ENCODE measurements around the gene CCDC178. TPM values are rescaled to one million over a fixed set of nuclear protein-coding genes. Genes with fewer than 3 reads are reported as not detected.

CCDC178 gene
- total RNA-seq, 2 experiments from 2014 or later: not detected

DNA sequence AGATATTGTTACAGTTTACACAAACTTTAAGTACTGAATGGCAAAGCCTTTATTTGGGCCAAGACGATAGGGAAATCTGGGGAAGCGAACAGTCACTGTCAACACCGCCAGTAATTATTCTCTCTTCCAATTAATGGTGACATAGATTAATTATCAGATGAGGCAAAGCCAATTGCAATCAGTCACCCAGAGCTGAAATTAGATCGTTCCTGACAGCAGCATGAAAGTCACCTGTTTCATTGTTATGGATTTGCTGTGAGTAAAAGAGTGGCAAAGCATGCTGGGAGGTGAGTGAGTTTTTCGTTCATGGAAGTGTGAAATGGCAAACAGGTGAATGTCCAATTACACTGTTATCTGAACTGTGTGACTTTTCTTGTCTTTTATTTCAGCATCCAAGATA is 502.9 kb downstream of the CCDC178 start:
- ChIA-PET CTCF (no interaction called here), POLR2A (no interaction called here)
- Mint-ChIP-seq H3K9me3 (peaks cover 7% of the 10 kb centered on the region), H3K27ac (no peak overlapping the region), H3K27me3 (no peaks in the 10 kb centered on the region), H3K4me1 (ENCODE audit: low read depth) (no peaks in the 10 kb centered on the region), H3K4me3 (no peak overlapping the region), H3K36me3 (ENCODE audit: low read depth) (no peaks in the 10 kb centered on the region)
- intact Hi-C loops (cut with micrococcal nuclease): loop anchor here (10.0 kb wide), 1 partner anchor 223 kb away; no protein-coding TSS in a partner anchor
- no peak for DNase-seq
- no peak for ATAC-seq
- TF ChIP-seq CTCF (IDR thresholded peaks at IDR 0.05): no peak

GRCh38 chr18:32937066-32937465 is 503.5 kb downstream of the CCDC178 start:
- no peak for TF ChIP-seq CTCF (IDR thresholded peaks at IDR 0.05)
- ATAC-seq (no peak), DNase-seq (no peak)
- ChIA-PET CTCF (no interaction called here), POLR2A (no interaction called here)
- Mint-ChIP-seq H3K27me3 (no peaks in the 10 kb centered on the region), H3K4me1 (ENCODE audit: low read depth) (no peaks in the 10 kb centered on the region), H3K9me3 (peaks cover 7% of the 10 kb centered on the region), H3K36me3 (ENCODE audit: low read depth) (no peaks in the 10 kb centered on the region), H3K27ac (no peak overlapping the region), H3K4me3 (no peak overlapping the region)
- intact Hi-C loops (cut with micrococcal nuclease): loop anchor here (10.0 kb wide), 1 partner anchor 222 kb away; no protein-coding TSS in a partner anchor

GRCh38 chr18:32934201-32934600 is 506.3 kb downstream of the CCDC178 start:
- POLR2A ChIA-PET: no interaction called here
- Mint-ChIP-seq H3K27ac (no peak overlapping the region), H3K9me3 (peaks cover 5% of the 10 kb centered on the region), H3K27me3 (no peaks in the 10 kb centered on the region), H3K36me3 (ENCODE audit: low read depth) (no peaks in the 10 kb centered on the region), H3K4me1 (ENCODE audit: low read depth) (no peaks in the 10 kb centered on the region), H3K4me3 (no peak overlapping the region)
- CTCF ChIA-PET: no interaction called here
- DNase-seq (no peak), ATAC-seq (no peak)
- TF ChIP-seq CTCF (IDR thresholded peaks at IDR 0.05): no peak
- intact Hi-C loops (cut with micrococcal nuclease): loop anchor here (10.0 kb wide), 1 partner anchor 219 kb away; no protein-coding TSS in a partner anchor

- Mint-ChIP-seq H3K4me1 (ENCODE audit: low read depth) (no peaks in the 10 kb centered on the region), H3K4me3 (no peak overlapping the region)
These were observed 509.7 kb downstream of the CCDC178 start for GRCh38 chr18:32930695-32931301.

More at GRCh38 chr18:32930695-32931301, 509.7 kb downstream of the CCDC178 start:
- peak; percentile 44 for TF ChIP-seq CTCF (IDR thresholded peaks at IDR 0.05)
- POLR2A ChIA-PET: no interaction called here
- intact Hi-C loops (cut with micrococcal nuclease): loop anchor here (10.0 kb wide), 1 partner anchor 216 kb away; no protein-coding TSS in a partner anchor
- Mint-ChIP-seq H3K27ac (no peak overlapping the region), H3K9me3 (peaks cover 5% of the 10 kb centered on the region), H3K36me3 (ENCODE audit: low read depth) (no peaks in the 10 kb centered on the region), H3K27me3 (no peaks in the 10 kb centered on the region)
- ATAC-seq: peak; percentile 74
- CTCF ChIA-PET: interaction anchor here (0.5 to 1.3 kb wide), 2 partner anchors 217 to 758 kb away, joined by 3 read pairs; no protein-coding TSS in a partner anchor
- DNase-seq: no peak

All from activated CD8-positive, alpha-beta T cell treated with anti-CD3 and anti-CD28 coated beads for 36 hours (primary cell).